HepG2 (cell line): Measurements from ENCODE around the gene CAPN14. TPM values are rescaled to one million over a fixed set of nuclear protein-coding genes. Genes with fewer than 3 reads are reported as not detected.

Experiments used
- ATAC-seq: fragments of 200-7000 bp; cut with Tn5 transposase; 3 replicates; pipeline ENCODE4 v1.9.1; 2020; ENCODE audit warnings: mild to moderate bottlenecking, moderate library complexity
- BruUV-seq: library from RNA; stranded (reverse); fragments of 400-500 nt; replicated peaks from 2 replicates; lab custom pipeline; 2021; lab: Mats Ljungman, UMichigan
- CTCF ChIA-PET: fragments of 300-600 bp; formaldehyde crosslinking; extraction: SDS; loops from one replicate; lab custom pipeline; 2021; ENCODE audit warnings: low total read pairs, inconsistent platforms, low intra/inter-chr PET ratio; lab: Yijun Ruan, JAX
- POLR2A ChIA-PET: fragments of 350-600 bp; sonication (Branson Sonifier 250); formaldehyde crosslinking; loops from one replicate; lab custom pipeline; 2020; ENCODE audit warnings: antibody characterized with exemption, inconsistent platforms; lab: Yijun Ruan, JAX
- DNase-seq: peaks from one replicate; pipeline ENCODE4 v3.0.0-alpha.2; 2015; ENCODE audit warnings: low spot score
- FAIRE-seq: peaks from 3 replicates; lab custom pipeline; 2011; peaks lifted over from hg19 to GRCh38; lab: Jason Lieb, UNC
- H2AFZ ChIP-seq: one replicate; pipeline ENCODE4 v1.6.1; 2011; ENCODE audit warnings: low read length, inconsistent platforms
- H3K27ac ChIP-seq: fragments of 300-600 bp; 3 replicates; pipeline ENCODE4 v1.8.0; 2011; ENCODE audit warnings: mixed run types, mild to moderate bottlenecking, mixed read lengths, low read length, inconsistent platforms; ENCODE audit not compliant: insufficient read depth; ENCODE audit errors: extremely low read length
- H3K27me3 ChIP-seq, 2 experiments: fragments of 200-600 bp in 1 of 2; 2 replicates in 1 of 2; 3 replicates in 1 of 2; pipeline versions ENCODE4 v1.6.0 to v1.8.0; 2011; ENCODE audit warnings: low read length in 2 of 2, mild to moderate bottlenecking in 2 of 2, moderate library complexity in 2 of 2, inconsistent platforms in 1 of 2; ENCODE audit not compliant: insufficient read depth in 2 of 2, control insufficient read depth in 1 of 2
- H3K36me3 ChIP-seq, 2 experiments: fragments of 200-600 bp in 1 of 2; replicated peaks in 1 of 2; 2 replicates in 1 of 2; 3 replicates in 1 of 2; pipeline versions ENCODE4 v1.5.1 to v1.8.0; 2011; ENCODE audit warnings: low read length in 2 of 2, inconsistent platforms in 1 of 2; ENCODE audit not compliant: insufficient read depth in 2 of 2, control insufficient read depth in 1 of 2
- H3K4me1 ChIP-seq: 2 replicates; pipeline ENCODE4 v1.5.1; 2012; ENCODE audit warnings: low read length, inconsistent platforms; ENCODE audit not compliant: insufficient read depth
- H3K4me2 ChIP-seq: 2 replicates; pipeline ENCODE4 v1.6.0; 2011; ENCODE audit warnings: low read depth, low read length, inconsistent platforms
- H3K4me3 ChIP-seq, 3 experiments: fragments of 200-600 bp in 1 of 3; sonication (generic), shearing (Covaris generic) in 1 of 3; replicated peaks in 1 of 3; 2 replicates each; pipeline ENCODE4 v1.5.1; 2011 to 2016; ENCODE audit warnings: low read length in 3 of 3, inconsistent platforms in 2 of 3, low read depth in 2 of 3, mild to moderate bottlenecking in 2 of 3, control low read depth in 1 of 3, mixed read lengths in 1 of 3; ENCODE audit not compliant: insufficient read depth in 1 of 3
- H3K79me2 ChIP-seq: one replicate; pipeline ENCODE4 v1.6.1; 2011; ENCODE audit warnings: low read length, inconsistent platforms; ENCODE audit not compliant: insufficient read depth
- H3K9ac ChIP-seq: 2 replicates; pipeline ENCODE4 v1.6.0; 2011; ENCODE audit warnings: mild to moderate bottlenecking, low read depth, low read length, inconsistent platforms; ENCODE audit not compliant: insufficient read depth
- H3K9me3 ChIP-seq: 2 replicates; pipeline ENCODE4 v1.5.1; 2012; ENCODE audit warnings: mild to moderate bottlenecking, low read length
- H4K20me1 ChIP-seq: 2 replicates; pipeline ENCODE4 v1.6.0; 2011; ENCODE audit warnings: inconsistent platforms, mild to moderate bottlenecking, low read length, moderate library complexity; ENCODE audit not compliant: insufficient read depth
- CBX1 ChIP-seq: IDR thresholded peaks from one replicate; pipeline ENCODE4 v1.6.1; 2016; ENCODE audit warnings: antibody characterized with exemption, low read depth
- EP300 ChIP-seq, 3 experiments: sonication (generic) in 1 of 3; formaldehyde crosslinking in 1 of 3; IDR thresholded peaks; 2 replicates each; pipeline versions ENCODE4 v1.5.1 to v1.6.1; 2011 to 2020; ENCODE audit warnings: low read depth in 2 of 3, low read length in 2 of 3, borderline replicate concordance in 1 of 3, improper control_type of control experiment in 1 of 3, mild to moderate bottlenecking in 1 of 3, missing genetic modification reagents in 1 of 3, moderate library complexity in 1 of 3
- FOSL1 ChIP-seq: sonication (generic); formaldehyde crosslinking; IDR thresholded peaks from 2 replicates; pipeline ENCODE4 v1.9.0; 2021; ENCODE audit warnings: missing genetic modification reagents, borderline replicate concordance
- HES4 ChIP-seq: sonication (generic); formaldehyde crosslinking; IDR thresholded peaks from 2 replicates; pipeline ENCODE4 v1.9.0; 2021; ENCODE audit warnings: mild to moderate bottlenecking, missing genetic modification reagents, borderline replicate concordance
- IKZF4 ChIP-seq: sonication (generic); formaldehyde crosslinking; IDR thresholded peaks from 2 replicates; pipeline ENCODE4 v1.5.1; 2020; ENCODE audit warnings: borderline replicate concordance, mild to moderate bottlenecking, low read depth, missing genetic modification reagents; ENCODE audit errors: not compliant biosample characterization
- MED1 ChIP-seq: sonication (generic); formaldehyde crosslinking; IDR thresholded peaks from 2 replicates; pipeline ENCODE4 v1.4.0; 2020; ENCODE audit warnings: missing genetic modification reagents
- NCOR1 ChIP-seq: fragments of 200-600 bp; sonication (generic); IDR thresholded peaks from 2 replicates; pipeline ENCODE4 v1.7.0; 2017; ENCODE audit warnings: antibody characterized with exemption, low read length, borderline replicate concordance
- SRSF4 ChIP-seq: fragments of 200-400 bp; formaldehyde crosslinking; IDR thresholded peaks from one replicate; pipeline ENCODE4 v1.6.1; 2018; ENCODE audit warnings: mild to moderate bottlenecking, low read depth, low read length, moderate library complexity; ENCODE audit not compliant: poor library complexity, severe bottlenecking
- TOE1 ChIP-seq: sonication (generic); formaldehyde crosslinking; IDR thresholded peaks from 2 replicates; pipeline ENCODE4 v1.4.0; 2020; ENCODE audit warnings: mild to moderate bottlenecking, missing genetic modification reagents
- ZBTB42 ChIP-seq: sonication (generic); formaldehyde crosslinking; IDR thresholded peaks from 2 replicates; pipeline ENCODE4 v1.5.0; 2020; ENCODE audit warnings: mild to moderate bottlenecking, missing genetic modification reagents
- ZFP62 ChIP-seq: sonication (generic); formaldehyde crosslinking; IDR thresholded peaks from 2 replicates; pipeline ENCODE4 v1.4.0; 2020; ENCODE audit warnings: missing genetic modification reagents
- ZMYM3 ChIP-seq: sonication (generic); formaldehyde crosslinking; IDR thresholded peaks from 2 replicates; pipeline ENCODE4 v1.5.1; 2020; ENCODE audit warnings: mild to moderate bottlenecking, missing genetic modification reagents
- ZNF101 ChIP-seq: sonication (generic); formaldehyde crosslinking; IDR thresholded peaks from 2 replicates; pipeline ENCODE4 v1.4.0; 2020; ENCODE audit warnings: mild to moderate bottlenecking, low read depth, missing genetic modification reagents, borderline replicate concordance
- ZNF274 ChIP-seq: sonication (generic); formaldehyde crosslinking; IDR thresholded peaks from 2 replicates; pipeline ENCODE4 v1.5.1; 2020; ENCODE audit warnings: mild to moderate bottlenecking, missing genetic modification reagents
- ZNF510 ChIP-seq: sonication (generic); formaldehyde crosslinking; IDR thresholded peaks from 2 replicates; pipeline ENCODE4 v1.4.0; 2020; ENCODE audit warnings: low read depth, mild to moderate bottlenecking, missing genetic modification reagents
- ZNF629 ChIP-seq: sonication (generic); formaldehyde crosslinking; conservative IDR thresholded peaks from 2 replicates; pipeline ENCODE4 v1.5.0; 2020; ENCODE audit warnings: missing genetic modification reagents
- ZNF777 ChIP-seq: sonication (generic); formaldehyde crosslinking; IDR thresholded peaks from 2 replicates; pipeline ENCODE4 v1.4.0; 2020; ENCODE audit warnings: missing genetic modification reagents
- WGBS: methylation state at CpG from one replicate; pipeline ENCODE4 v1.1.6; 2017; ENCODE audit warnings: low lambda C conversion rate; 5-methylcytosine and 5-hydroxymethylcytosine counted together
- in situ Hi-C: cut with HindIII; loops from 2 replicates; pipeline ENCODE4 v1.10.0; 2017; ENCODE audit warnings: low pct_unique_long_range_greater_than_20kb; ENCODE audit not compliant: extremely low pct_ligation_motif_present
- intact Hi-C: fragments of 100-400 bp; cut with micrococcal nuclease; formaldehyde crosslinking; loops from one replicate; pipeline ENCODE4 v1.10.0; 2022; ENCODE audit not compliant: unreplicated experiment
- polyA plus RNA-seq, 8 experiments: library from polyadenylated mRNA; depleted of rRNA in 3 of 8; stranded (reverse) in 7 of 8; unstranded in 1 of 8; fragments of >200 nt; fragmentation: Illumina TruSeq in 4 of 8; extraction: Trizol in 4 of 8; gene quantifications; 2 replicates each; pipeline versions ENCODE4 v1.2.1 to v1.2.3, GENCODE V29; 2011 to 2016; ENCODE audit warnings: low read depth in 4 of 8, missing spikeins in 1 of 8, mixed read lengths in 1 of 8; ENCODE audit not compliant: insufficient read depth in 1 of 8
- total RNA-seq, 5 experiments: library from RNA; depleted of rRNA; stranded (reverse); fragments of >200 nt; fragmentation: Illumina TruSeq; extraction: Trizol; gene quantifications; 2 replicates each; pipeline ENCODE4 v1.2.3, GENCODE V29; 2016; ENCODE audit warnings: low read depth in 1 of 5

Gene CAPN14
- total and polyA plus RNA-seq, 2 of the 13 experiments (the other 11 are each of a cell fraction or from before 2014, with no cell fraction given), result not detected

DNA sequence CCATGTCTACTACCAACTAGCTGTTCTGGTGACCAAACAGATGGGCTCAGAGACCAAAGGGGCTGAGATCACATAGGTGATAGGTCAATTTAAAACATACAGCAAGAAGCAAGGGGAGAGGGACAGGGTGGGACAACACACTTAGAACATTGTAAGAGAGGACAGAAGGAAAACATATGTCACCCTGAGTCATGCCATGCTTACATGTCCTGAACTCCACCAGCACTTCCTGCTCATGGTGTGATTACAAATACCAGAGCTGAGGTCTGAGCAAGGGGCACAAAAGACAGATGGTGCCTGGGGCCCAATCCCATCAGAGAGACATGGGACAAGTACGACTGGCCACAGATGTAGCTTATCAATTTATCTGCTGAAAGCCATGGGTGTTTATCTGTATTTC is 50.4 kb downstream of the CAPN14 start:
- in situ Hi-C loops, result loop anchor here (25.0 kb wide), 1 partner anchor 955 kb away; no protein-coding TSS in a partner anchor
- H3K27me3 ChIP-seq, result no peaks in the 10 kb centered on the region
- H3K27ac ChIP-seq, result no peak overlapping the region
- H3K79me2 ChIP-seq, result no peaks in the 10 kb centered on the region
- CTCF ChIA-PET, result no interaction called here
- intact Hi-C loops, result no loop called here
- no TSS peak for BruUV-seq
- H3K4me1 ChIP-seq, result no peaks in the 10 kb centered on the region
- TF ChIP-seq ZBTB42 (CRISPR knock-in tag) (no peak), MED1 (CRISPR knock-in tag) (no peak), SRSF4 (no peak), FOSL1 (no peak), ZNF510 (CRISPR knock-in tag) (no peak), ZNF101 (CRISPR knock-in tag) (no peak), IKZF4 (no peak), TOE1 (CRISPR knock-in tag) (no peak), HES4 (CRISPR knock-in tag) (no peak), CBX1 (no peak), ZMYM3 (CRISPR knock-in tag) (no peak), ZFP62 (no peak), EP300 (IDR thresholded peaks at IDR 0.05; ENCODE audit: low read depth in 2 of 2, low read length in 2 of 2) (no peak), EP300 (CRISPR knock-in tag; IDR thresholded peaks at IDR 0.05; ENCODE audit: borderline replicate concordance) (no peak), ZNF274 (CRISPR knock-in tag) (no peak), NCOR1 (no peak), ZNF777 (no peak), ZNF629 (CRISPR knock-in tag) (no peak)
- no peak overlapping the region for H3K4me2 ChIP-seq
- H3K9me3 ChIP-seq, result no peaks in the 10 kb centered on the region
- H3K36me3 ChIP-seq, result no peaks in the 10 kb centered on the region
- H3K9ac ChIP-seq, result no peak overlapping the region
- H2AFZ ChIP-seq, result no peak overlapping the region
- POLR2A ChIA-PET, result no interaction called here
- no peak for DNase-seq
- no peak overlapping the region for H3K4me3 ChIP-seq
- ATAC-seq, result no peak
- no peaks in the 10 kb centered on the region for H4K20me1 ChIP-seq
- no peak for FAIRE-seq
- WGBS, result 0% methylated on average over 1 of the region's 1 CpG
